Bronchial epithelial cell (primary cell): ENCODE results near the gene FKRP. TPM values are rescaled to one million over a fixed set of nuclear protein-coding genes. Genes with fewer than 3 reads are reported as not detected.
A peak's percentile ranks its signal among the peaks of the same experiment; 100 is the strongest.

Experiments
- DNase-seq: peaks from one replicate; pipeline ENCODE4 v3.0.0-alpha.2; 2010; ENCODE audit warnings: low read depth
- FAIRE-seq: peaks from 2 replicates; lab custom pipeline; 2011; peaks lifted over from hg19 to GRCh38; lab: Jason Lieb, UNC
- H3K27me3 ChIP-seq: 2 replicates; pipeline ENCODE4 v1.5.1; 2011; ENCODE audit warnings: low read length; ENCODE audit not compliant: control insufficient read depth, insufficient read depth
- H3K36me3 ChIP-seq: 2 replicates; pipeline ENCODE4 v1.5.1; 2011; ENCODE audit warnings: low read length; ENCODE audit not compliant: control insufficient read depth, insufficient read depth
- H3K4me3 ChIP-seq: 2 replicates; pipeline ENCODE4 v1.5.1; 2011; ENCODE audit warnings: mild to moderate bottlenecking, low read depth, low read length, control low read depth
- CTCF ChIP-seq: IDR thresholded peaks from 2 replicates; pipeline ENCODE4 v1.5.1; 2011; ENCODE audit warnings: mild to moderate bottlenecking, moderate library complexity, low read length, control low read depth, inconsistent platforms; ENCODE audit not compliant: insufficient read depth, severe bottlenecking
- total RNA-seq: library from RNA; depleted of rRNA; stranded (reverse); fragments of >200 nt; gene quantifications from 2 replicates; pipeline ENCODE4 v1.2.1, GENCODE V29; 2014

The FKRP gene
- total RNA-seq, 1 donor from 2014 or later: 5.8 TPM

GRCh38 chr19:46715975-46716671 lies 29.7 kb upstream of the FKRP start:
- DNase-seq: no peak
- Histone ChIP-seq H3K27me3 (no peaks in the 10 kb centered on the region), H3K36me3 (peaks cover 6% of the 10 kb centered on the region), H3K4me3 (peak overlapping the region; percentile 83)
- no peak for FAIRE-seq
- no peak for TF ChIP-seq CTCF

- Histone ChIP-seq H3K4me3 (peak overlapping the region; percentile 83), H3K27me3 (no peaks in the 10 kb centered on the region), H3K36me3 (peaks cover 11% of the 10 kb centered on the region)
- no peak for DNase-seq
- TF ChIP-seq CTCF: no peak
- no peak for FAIRE-seq
Measured at GRCh38 chr19:46716672-46717033, 29.2 kb upstream of the FKRP start.

GRCh38 chr19:46717034-46717715 lies 28.7 kb upstream of the FKRP start, which contains the start of gene PRKD2:
Gene PRKD2 (minus strand): TSS chr19:46717114. CDS start chr19:46716370, 744 bp downstream.
- FAIRE-seq (no peak), DNase-seq (peak; percentile 31)
- Histone ChIP-seq H3K4me3 (peak within 1 kb of the TSS; percentile 83), H3K36me3 (peaks cover 15% of the 10 kb centered on the region), H3K27me3 (no peaks in the 10 kb centered on the region)
- no peak for TF ChIP-seq CTCF

GRCh38 chr19:46717716-46718143 lies 28.1 kb upstream of the FKRP start:
- H3K4me3 ChIP-seq: peak overlapping the region; percentile 83
- DNase-seq (no peak), FAIRE-seq (no peak)
- TF ChIP-seq CTCF: no peak
- no peaks in the 10 kb centered on the region for H3K27me3 ChIP-seq
- H3K36me3 ChIP-seq: peaks cover 16% of the 10 kb centered on the region

GRCh38 chr19:46718157-46718933 lies 27.5 kb upstream of the FKRP start:
- DNase-seq (peak; percentile 41), FAIRE-seq (no peak)
- Histone ChIP-seq H3K27me3 (no peaks in the 10 kb centered on the region), H3K4me3 (no peak overlapping the region), H3K36me3 (peaks cover 22% of the 10 kb centered on the region)
- TF ChIP-seq CTCF: no peak
